Calu3 (cell line): ENCODE results near the gene SFT2D3. TPM values are rescaled to one million over a fixed set of nuclear protein-coding genes. Genes with fewer than 3 reads are reported as not detected.

Experiments used
- BruUV-seq: library from RNA; stranded (reverse); fragments of 400-500 nt; replicated peaks from 2 replicates; lab custom pipeline; 2021; lab: Mats Ljungman, UMichigan
- CTCF ChIA-PET: fragments of 300-600 bp; sonication (Branson Sonifier 250); formaldehyde crosslinking; loops from one replicate; lab custom pipeline; 2022; ENCODE audit warnings: antibody characterized with exemption; lab: Charles Lee
- DNase-seq: peaks from one replicate; pipeline ENCODE4 v3.0.0; 2022
- H3K27ac Mint-ChIP-seq: one replicate; pipeline ENCODE4 v1.8.0; 2022; ENCODE audit warnings: mixed read lengths; ENCODE audit not compliant: unreplicated experiment
- H3K27me3 Mint-ChIP-seq: one replicate; pipeline ENCODE4 v1.8.0; 2022; ENCODE audit warnings: mixed read lengths; ENCODE audit not compliant: unreplicated experiment
- H3K36me3 Mint-ChIP-seq: one replicate; pipeline ENCODE4 v1.8.0; 2022; ENCODE audit warnings: mild to moderate bottlenecking, moderate library complexity, mixed read lengths; ENCODE audit not compliant: insufficient read depth, unreplicated experiment
- H3K4me1 Mint-ChIP-seq: one replicate; pipeline ENCODE4 v1.8.0; 2022; ENCODE audit warnings: mild to moderate bottlenecking, low read depth, mixed read lengths; ENCODE audit not compliant: unreplicated experiment
- H3K4me3 Mint-ChIP-seq: one replicate; pipeline ENCODE4 v1.8.0; 2022; ENCODE audit warnings: mild to moderate bottlenecking, low read depth, moderate library complexity, mixed read lengths; ENCODE audit not compliant: unreplicated experiment
- H3K9me3 Mint-ChIP-seq: one replicate; pipeline ENCODE4 v1.8.0; 2022; ENCODE audit warnings: low read depth, mixed read lengths; ENCODE audit not compliant: unreplicated experiment
- CTCF ChIP-seq: fragments of 200-600 bp; IDR thresholded peaks from one replicate; pipeline ENCODE4 v1.8.0; 2022; ENCODE audit warnings: antibody characterized with exemption; ENCODE audit not compliant: unreplicated experiment
- intact Hi-C: fragments of 100-400 bp; cut with micrococcal nuclease; formaldehyde crosslinking; loops from one replicate; pipeline ENCODE4 v1.10.0; 2022; ENCODE audit not compliant: unreplicated experiment
- total RNA-seq: library from RNA; stranded (reverse); gene quantifications from 2 replicates; pipeline ENCODE4 v1.2.3, GENCODE V29; 2022

The SFT2D3 gene
- total RNA-seq, 1 experiment from 2014 or later = 9.3 TPM

DNA sequence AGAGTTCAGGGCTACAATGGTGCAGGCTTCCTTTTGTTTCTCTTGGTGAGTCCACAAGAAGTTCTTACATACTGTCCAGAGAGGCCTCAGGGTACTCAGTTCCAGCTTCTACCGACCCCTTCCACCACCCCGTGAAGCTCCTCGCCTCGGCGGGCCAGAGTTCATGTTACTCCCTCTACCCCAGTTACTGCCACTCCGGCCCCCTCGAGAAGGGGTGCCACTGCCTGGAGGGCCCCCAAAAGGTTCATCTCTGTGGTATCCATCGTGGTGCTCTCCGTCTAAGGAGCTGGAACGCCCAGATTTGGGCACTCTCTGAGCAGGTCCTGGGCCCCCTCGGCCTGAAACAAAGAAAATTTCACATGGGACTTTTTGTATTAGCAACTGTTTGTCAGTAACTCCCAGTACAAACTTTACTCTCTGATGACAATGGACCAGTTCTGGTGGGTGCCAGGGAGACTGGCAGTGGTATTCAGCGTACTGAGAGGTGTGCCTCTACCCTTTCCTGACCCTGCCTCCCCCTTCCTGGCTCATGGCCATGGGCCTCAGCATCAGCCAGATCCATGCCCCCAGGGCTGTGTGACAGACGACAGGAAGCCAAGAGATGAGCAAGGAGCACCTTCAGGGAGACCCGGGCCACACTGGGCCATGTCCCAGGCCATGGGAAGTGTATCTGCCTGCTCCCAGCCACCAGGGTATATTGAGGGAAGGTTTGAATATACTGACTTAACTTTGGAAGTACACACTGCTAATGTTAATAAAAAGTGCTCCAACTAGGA lies 5.1 kb downstream of the SFT2D3 start:
- Mint-ChIP-seq H3K27me3 (no peaks in the 10 kb centered on the region), H3K36me3 (peaks cover 64% of the 10 kb centered on the region), H3K4me3 (no peak overlapping the region), H3K27ac (no peak overlapping the region), H3K4me1 (no peaks in the 10 kb centered on the region), H3K9me3 (no peaks in the 10 kb centered on the region)
- no peak for DNase-seq
- BruUV-seq = no TSS peak
- no peak for TF ChIP-seq CTCF
- intact Hi-C loops = no loop called here
- CTCF ChIA-PET = no interaction called here

DNA sequence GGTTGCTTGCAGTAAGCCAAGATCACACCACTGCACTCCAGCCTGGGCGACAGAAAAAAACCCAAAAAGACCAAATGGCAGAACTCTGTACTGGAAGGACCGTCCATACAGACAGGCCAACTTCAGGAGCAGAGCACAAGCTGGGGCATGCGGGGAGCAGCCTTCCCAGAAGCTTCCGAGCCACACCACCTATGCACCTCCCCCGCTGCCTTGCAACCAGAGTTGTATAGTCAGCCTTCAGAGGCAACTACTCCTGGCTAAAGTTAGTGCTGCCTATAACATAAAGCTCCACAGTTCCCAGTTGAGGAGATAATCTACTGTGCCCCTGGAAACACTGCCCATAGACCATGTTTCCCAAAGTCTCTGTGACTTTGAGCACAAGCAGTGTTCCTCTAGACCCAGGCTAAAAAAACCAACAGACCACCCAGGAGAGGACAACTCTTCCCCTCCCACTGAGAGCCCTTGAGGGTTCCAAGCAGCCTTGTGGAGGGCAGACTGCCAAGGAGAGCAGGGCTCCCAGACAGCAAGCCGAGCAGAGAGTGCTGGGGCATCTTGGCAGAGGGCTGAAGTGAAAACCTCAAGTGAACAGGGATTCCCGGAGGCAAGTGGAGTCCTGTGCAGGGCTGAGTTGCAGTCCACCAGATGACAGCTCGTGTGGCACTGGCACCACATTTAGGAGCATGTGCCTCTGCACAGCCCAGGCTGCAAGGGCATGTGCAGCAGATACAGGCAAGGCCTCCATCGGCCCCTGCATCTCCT lies 6.8 kb downstream of the SFT2D3 start:
- TF ChIP-seq CTCF = no peak
- no peak for DNase-seq
- Mint-ChIP-seq H3K4me1 (no peaks in the 10 kb centered on the region), H3K4me3 (no peak overlapping the region), H3K27me3 (no peaks in the 10 kb centered on the region), H3K9me3 (no peaks in the 10 kb centered on the region), H3K27ac (no peak overlapping the region), H3K36me3 (peaks cover 52% of the 10 kb centered on the region)
- no TSS peak for BruUV-seq
- intact Hi-C loops = no loop called here
- CTCF ChIA-PET = no interaction called here

- CTCF ChIA-PET = no interaction called here
- BruUV-seq = no TSS peak
- no peak for DNase-seq
- intact Hi-C loops = no loop called here
- no peaks in the 10 kb centered on the region for H3K27me3 Mint-ChIP-seq
- no peaks in the 10 kb centered on the region for H3K9me3 Mint-ChIP-seq
- peaks cover 50% of the 10 kb centered on the region for H3K36me3 Mint-ChIP-seq
- H3K4me1 Mint-ChIP-seq = no peaks in the 10 kb centered on the region
- no peak for TF ChIP-seq CTCF
- no peak overlapping the region for H3K4me3 Mint-ChIP-seq
- H3K27ac Mint-ChIP-seq = no peak overlapping the region
These were observed 8.0 kb downstream of the SFT2D3 start for GRCh38 chr2:127709336-127709735.

DNA sequence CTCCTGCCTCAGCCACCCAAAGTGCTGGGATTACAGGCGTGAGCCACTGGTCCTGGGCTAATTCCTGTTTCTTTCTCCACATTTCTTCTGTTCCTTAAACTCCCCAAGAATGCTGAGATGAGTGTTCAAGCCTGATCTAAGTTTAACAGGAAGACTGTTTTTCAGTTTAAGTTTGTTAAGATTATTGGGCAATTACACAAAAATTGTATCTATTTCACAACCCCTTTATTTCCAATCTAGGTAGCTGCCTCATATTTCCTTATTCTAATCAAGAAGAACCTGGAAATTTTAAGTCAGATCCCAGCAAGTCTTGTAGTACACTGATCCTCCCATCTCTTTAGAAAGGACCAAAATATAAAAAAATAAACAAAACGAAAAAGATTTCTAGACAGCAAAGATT lies 11.7 kb downstream of the SFT2D3 start:
- no peak overlapping the region for H3K27ac Mint-ChIP-seq
- no peak overlapping the region for H3K4me3 Mint-ChIP-seq
- intact Hi-C loops = no loop called here
- no peaks in the 10 kb centered on the region for H3K9me3 Mint-ChIP-seq
- TF ChIP-seq CTCF = no peak
- BruUV-seq = no TSS peak
- CTCF ChIA-PET = no interaction called here
- no peaks in the 10 kb centered on the region for H3K27me3 Mint-ChIP-seq
- H3K36me3 Mint-ChIP-seq = peaks cover 34% of the 10 kb centered on the region
- DNase-seq = no peak
- H3K4me1 Mint-ChIP-seq = peaks cover 7% of the 10 kb centered on the region
